Skin of body (tissue), 2 donors: ENCODE measurements around the gene UGT1A10. TPM values are rescaled to one million over a fixed set of nuclear protein-coding genes. Genes with fewer than 3 reads are reported as not detected.
"Not testable (repeated sequence)": the region's sequence is repeated elsewhere in the genome, so short reads cannot be mapped to it uniquely, and the experiment has no call there.

Source experiments
- DNase-seq: peaks from one replicate; lab custom pipeline; 2025; lab: John Stamatoyannopoulos, UW
- total RNA-seq: library from RNA; depleted of rRNA; stranded (reverse); fragments of >200 nt; gene quantifications from one replicate; pipeline ENCODE4 v1.2.3, GENCODE V29; 2014

Gene UGT1A10
- total RNA-seq, 1 donor from 2014 or later: not detected

GRCh38 chr2:233655943-233656342 is 19.7 kb downstream of the UGT1A10 start:
- not testable (repeated sequence) for DNase-seq

DNA sequence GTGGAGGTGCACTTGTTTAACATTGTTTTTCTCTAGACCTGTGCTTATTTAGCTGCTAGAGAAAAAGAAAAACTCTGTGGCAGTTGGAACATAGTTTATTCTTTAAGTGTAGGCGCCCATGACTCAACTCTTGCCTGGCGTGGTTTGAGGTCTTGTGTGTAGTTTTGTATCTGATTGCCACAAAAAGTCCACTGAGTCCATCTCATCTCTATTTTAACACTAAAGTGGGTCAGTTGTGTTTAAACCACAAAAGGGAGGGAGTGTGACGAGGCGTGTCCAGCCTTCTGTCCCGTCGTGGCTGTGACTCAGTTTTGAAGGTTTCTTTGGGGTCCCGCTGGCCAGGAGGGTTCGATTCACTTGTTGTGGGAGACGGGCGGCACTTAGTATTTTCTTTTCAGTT is 20.2 kb downstream of the UGT1A10 start:
- no peak for DNase-seq

DNA sequence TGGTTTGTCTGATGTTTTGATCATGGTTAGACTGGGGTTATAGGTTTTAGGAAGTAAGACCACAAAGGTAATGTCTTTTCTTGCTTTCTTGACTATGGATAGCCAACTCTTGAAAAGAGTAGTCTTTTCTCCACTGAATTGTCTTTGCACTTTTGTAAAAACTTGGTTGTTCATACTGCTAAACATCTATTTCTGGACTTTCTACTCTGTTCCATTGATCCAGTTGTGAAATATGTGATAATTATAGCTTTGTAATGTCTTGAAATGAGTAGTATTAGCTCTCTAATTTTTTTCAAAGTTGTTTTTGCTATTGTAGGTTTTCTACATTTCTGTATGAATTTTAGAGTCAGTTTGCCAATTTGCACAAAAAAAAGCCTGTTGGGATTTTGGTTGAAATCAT is 22.4 kb downstream of the UGT1A10 start:
- DNase-seq: no peak

- no peak for DNase-seq
These were observed 27.7 kb downstream of the UGT1A10 start for GRCh38 chr2:233663911-233664310.

DNA sequence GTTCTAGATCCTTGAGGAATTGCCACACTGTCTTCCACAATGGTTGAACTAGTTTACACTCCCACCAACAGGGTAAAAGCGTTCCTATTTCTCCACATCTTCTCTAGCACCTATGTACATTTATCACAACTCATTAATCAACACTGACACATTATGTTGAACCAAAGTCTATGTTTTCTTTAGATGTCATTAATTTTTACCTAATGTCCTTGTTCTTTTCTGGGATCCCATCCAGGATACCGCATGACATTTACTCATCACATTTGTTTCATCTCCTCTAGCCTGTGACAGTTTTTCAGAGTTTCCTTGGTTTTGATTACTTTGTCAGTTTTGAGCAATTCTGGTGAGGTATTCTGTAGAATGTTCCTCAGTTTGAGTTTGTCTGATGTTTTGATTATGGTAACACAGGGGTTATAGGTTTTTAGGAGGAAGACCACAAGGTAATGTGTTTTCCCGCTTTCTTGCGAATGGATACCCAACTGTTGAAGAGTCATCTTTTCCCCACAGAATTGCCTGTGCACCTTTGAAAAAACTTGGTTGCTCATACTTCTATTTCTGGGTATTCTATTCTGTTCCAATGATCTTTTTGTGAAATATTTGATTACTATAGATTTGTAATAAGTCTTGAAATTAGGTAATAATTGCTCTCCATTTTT is 32.5 kb downstream of the UGT1A10 start:
- no peak for DNase-seq

DNA sequence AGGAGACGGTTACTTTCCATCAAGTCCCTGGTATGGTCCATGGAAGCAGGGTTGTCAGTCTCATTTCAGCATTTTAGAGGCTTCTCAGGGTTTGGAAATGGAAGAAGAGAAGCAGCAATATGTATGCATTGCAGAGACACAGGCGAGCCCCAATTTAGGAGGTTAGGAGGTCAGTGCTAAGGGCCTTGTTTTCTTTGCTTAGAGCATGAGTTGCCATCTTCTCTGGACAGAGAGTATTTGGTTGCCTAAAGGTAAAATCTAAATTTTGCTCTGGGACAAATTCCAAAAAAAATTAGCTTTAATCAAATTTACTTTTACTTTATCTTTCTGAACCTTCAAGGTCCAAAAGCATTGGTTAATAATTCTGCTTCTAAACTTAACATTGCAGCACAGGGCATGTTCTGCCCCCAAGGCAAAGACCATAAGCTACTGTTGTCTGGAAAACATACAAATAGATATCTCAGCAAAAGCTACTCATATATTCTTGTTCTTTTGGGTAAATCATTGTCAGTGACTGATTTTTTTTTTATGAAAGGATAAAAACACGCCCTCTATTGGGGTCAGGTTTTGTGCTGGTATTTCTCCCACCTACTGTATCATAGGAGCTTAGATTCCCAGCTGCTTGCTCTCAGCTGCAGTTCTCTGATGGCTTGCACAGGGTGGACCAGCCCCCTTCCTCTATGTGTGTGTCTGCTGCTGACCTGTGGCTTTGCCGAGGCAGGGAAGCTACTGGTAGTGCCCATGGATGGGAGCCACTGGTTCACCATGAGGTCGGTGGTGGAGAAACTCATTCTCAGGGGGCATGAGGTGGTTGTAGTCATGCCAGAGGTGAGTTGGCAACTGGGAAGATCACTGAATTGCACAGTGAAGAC is 35.3 kb downstream of the UGT1A10 start, which contains the start of gene UGT1A9:
UGT1A9 (plus strand) TSS at position 609 of the 872 bp plus-strand sequence; CDS start at position 646, 37 bp downstream.
- no peak for DNase-seq

DNA sequence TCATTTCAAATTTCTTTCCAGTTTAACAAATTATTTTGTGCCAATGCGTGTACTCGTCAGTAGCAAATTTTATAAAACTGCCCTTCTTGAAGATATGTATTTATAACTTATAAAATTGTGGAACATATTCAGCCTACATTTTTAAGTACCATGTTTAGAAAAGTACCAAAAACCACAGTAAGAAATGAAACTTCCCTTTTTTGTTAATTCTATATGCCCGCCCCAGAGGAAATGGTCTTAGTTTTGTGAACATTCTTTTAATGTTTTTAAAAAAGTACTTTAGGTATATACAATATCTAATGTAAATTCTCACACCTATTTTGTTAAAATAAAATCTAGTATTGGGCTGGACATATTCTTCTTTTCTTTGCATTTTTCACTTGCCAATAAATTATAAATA is 36.6 kb downstream of the UGT1A10 start:
- DNase-seq: no peak

DNA sequence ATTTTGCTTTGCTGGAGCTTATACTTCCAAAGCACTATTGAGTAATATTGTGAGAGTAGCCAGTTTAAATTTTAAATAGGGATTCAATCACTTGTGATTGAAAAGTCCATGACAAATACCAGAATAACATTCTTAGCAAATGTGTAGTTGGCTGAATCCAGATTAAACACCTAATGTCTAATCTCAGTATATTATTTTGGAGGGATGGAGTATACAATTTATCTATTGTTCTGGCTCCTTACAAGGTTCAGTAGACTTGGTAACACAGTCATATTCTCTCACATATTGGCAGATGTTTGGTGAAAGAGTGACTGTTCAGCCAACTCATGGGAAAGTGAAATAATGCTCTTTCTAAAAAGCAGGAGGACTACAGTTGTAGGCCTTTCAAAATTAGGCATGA is 37.6 kb downstream of the UGT1A10 start:
- no peak for DNase-seq

DNA sequence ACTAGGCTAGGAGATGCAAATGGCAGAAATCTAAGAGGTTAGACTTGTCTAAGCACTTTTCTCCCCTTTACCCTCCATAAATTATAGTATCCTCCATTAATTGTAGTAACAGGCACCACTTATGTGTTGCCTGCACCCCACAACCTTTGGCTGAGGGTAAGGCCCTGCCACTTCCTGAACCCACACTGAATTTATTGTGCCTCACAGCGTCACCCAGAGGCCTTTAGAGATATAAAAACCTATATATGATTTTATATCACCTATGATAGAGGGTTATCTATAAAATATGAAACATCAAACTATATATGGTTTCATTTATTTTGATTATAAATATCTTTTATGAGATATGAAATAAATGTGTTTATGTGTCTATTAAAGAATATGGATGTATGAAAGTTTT is 38.1 kb downstream of the UGT1A10 start:
- DNase-seq: no peak

- no peak for DNase-seq
These were observed 38.7 kb downstream of the UGT1A10 start for GRCh38 chr2:233674995-233675394.

DNA sequence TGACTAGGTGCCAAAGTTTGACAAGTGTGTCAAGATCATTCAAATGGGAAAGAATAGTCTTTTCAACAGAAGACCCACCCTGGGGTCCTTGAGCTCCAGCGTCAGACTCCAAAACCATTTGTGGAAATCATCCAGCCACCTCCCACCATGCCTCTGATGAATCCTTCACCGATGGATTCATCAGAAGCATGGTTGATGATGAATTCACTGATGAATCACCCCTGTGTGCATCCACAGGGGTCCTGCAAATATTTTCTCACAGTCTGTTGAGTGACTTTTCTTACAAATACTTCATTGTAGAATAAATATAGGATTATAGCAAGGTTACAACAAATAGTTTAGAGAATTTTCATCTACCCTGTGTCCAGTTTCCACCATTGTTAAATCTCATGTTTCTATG is 39.8 kb downstream of the UGT1A10 start:
- no peak for DNase-seq

DNA sequence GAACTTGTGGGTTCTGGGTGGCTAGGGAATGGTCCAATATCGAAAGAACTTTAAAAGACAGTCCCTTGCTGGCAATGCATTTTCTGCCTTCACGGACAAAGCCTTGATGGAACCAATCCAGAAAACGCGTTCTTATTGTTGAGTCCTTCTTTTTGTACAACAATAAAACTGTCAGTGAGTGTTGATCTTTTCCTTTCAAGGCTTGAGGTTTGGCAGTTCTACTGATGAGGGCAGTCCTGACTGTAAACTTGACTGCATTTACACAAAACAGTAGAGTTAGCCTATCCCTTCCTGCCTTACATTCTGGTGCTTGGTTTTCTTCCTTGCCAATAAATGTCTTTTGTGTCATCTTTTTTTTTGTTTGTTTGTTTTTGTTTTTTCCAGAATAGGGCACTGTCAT is 42.9 kb downstream of the UGT1A10 start:
- DNase-seq: no peak

DNA sequence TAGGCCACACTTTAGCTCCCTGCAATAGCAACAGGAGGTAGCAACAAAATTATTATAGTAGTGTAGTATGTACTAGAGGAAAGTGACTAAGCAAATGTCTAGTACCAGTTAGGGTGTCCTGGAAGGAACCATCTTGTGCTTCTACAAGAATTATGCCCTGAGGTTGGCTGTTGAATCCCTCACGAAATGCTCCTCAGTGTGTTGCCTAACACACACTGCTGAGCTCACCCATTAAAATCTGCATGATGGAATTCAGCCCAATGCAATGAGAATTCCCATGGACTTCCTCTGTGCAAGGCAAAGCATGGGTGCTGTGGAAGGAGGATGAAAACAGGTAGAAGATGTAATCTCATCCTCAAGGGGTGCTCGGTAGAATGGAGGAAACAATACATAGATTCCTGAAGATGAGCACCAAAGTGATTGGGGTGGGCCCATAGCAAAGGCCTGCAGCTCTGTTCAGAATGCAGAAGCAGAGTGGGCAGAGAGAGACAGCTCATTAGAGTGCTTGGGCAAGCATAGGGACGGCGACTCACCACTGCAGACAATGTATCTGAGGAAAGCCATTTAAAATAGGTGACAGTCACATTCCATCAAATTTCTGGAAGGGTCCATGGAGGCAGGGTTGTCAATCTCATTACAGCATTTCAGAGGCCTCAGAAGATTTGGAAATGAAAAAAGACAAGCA is 44.3 kb downstream of the UGT1A10 start:
- no peak for DNase-seq

- no peak for DNase-seq
These were observed 45.4 kb downstream of the UGT1A10 start, which contains the start of gene UGT1A7 for GRCh38 chr2:233681521-233682099. TSS of gene UGT1A7 (plus strand) at chr2:233681901. CDS start at chr2:233681938, 37 bp downstream.

GRCh38 chr2:233684640-233685039 is 48.4 kb downstream of the UGT1A10 start:
- DNase-seq: no peak

GRCh38 chr2:233686928-233687327 is 50.7 kb downstream of the UGT1A10 start:
- no peak for DNase-seq

DNA sequence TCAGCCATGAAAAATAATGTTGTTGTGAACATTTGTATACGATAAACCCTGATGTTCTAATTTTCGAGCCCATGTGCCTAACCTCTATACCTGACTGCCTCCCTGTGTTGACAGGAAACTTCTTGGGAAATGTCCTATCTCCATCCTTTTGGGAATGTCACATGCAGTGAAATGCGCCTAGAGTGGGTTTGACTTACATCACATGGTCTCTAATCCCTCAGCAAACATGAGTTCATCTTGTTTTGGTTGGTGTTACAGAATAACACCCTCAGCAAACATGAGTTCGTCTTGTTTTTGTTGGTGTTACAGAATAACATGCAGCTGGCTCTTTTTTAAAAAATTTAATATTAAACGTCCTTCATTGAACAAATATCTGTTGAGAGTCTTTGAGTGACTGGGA is 52.1 kb downstream of the UGT1A10 start:
- no peak for DNase-seq

DNA sequence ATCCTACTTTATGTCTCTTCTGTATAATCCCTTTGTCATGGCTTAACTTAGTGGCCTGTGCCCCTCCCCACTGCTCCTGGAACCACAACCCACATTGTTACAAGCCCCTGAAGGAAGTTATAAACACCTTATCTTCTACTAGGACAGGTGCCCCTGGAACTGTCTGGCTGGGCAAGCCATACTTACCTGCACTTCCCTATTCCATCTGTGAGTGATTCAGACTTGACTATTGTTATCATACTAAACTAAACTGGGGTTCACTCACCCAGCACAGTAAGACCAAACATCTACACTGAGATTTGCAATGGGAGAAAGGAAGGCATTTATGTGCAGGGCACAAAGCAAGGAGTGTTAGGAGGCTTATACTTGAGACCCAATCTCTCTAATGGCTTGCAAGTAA is 52.8 kb downstream of the UGT1A10 start:
- no peak for DNase-seq

- no peak for DNase-seq
These were observed 53.3 kb downstream of the UGT1A10 start for GRCh38 chr2:233689501-233689900.

- no peak for DNase-seq
These were observed 54.2 kb downstream of the UGT1A10 start for GRCh38 chr2:233690444-233690843.
